Liver (tissue), 9 donors: Measurements from ENCODE around the gene SRSF12. TPM values are rescaled to one million over a fixed set of nuclear protein-coding genes. Genes with fewer than 3 reads are reported as not detected.

Source experiments
- DNase-seq: peaks from one replicate; pipeline ENCODE4 v3.0.0-alpha.2; 2017; ENCODE audit warnings: low spot score
- H3K27ac ChIP-seq, 2 donors: one replicate each; pipeline ENCODE4 v1.7.0; 2013; ENCODE audit warnings: inconsistent platforms in 2 of 2, low read length in 2 of 2, control low read depth in 1 of 2, low read depth in 1 of 2, mild to moderate bottlenecking in 1 of 2
- H3K27me3 ChIP-seq, 4 donors: one replicate each; pipeline versions ENCODE4 v1.6.1 to v1.7.0; 2013; ENCODE audit warnings: low read length in 3 of 4, inconsistent platforms in 1 of 4, mild to moderate bottlenecking in 1 of 4, moderate library complexity in 1 of 4; ENCODE audit not compliant: control insufficient read depth in 4 of 4, insufficient read depth in 4 of 4
- H3K36me3 ChIP-seq, 4 donors: one replicate each; pipeline versions ENCODE4 v1.6.1 to v1.7.0; 2013; ENCODE audit warnings: low read length in 3 of 4, mild to moderate bottlenecking in 3 of 4, low read depth in 1 of 4, moderate library complexity in 1 of 4; ENCODE audit not compliant: control insufficient read depth in 4 of 4, insufficient read depth in 3 of 4
- H3K4me1 ChIP-seq, 4 donors: one replicate each; pipeline versions ENCODE4 v1.6.1 to v1.7.0; 2013; ENCODE audit warnings: low read length in 3 of 4, mild to moderate bottlenecking in 3 of 4, moderate library complexity in 1 of 4; ENCODE audit not compliant: control insufficient read depth in 4 of 4, insufficient read depth in 4 of 4
- H3K4me3 ChIP-seq, 3 donors: one replicate each; pipeline versions ENCODE4 v1.6.1 to v1.7.0; 2013; ENCODE audit warnings: low read length in 3 of 3, control low read depth in 1 of 3, low read depth in 1 of 3, mild to moderate bottlenecking in 1 of 3
- H3K9ac ChIP-seq, 2 donors: one replicate each; pipeline ENCODE4 v1.7.0; 2013; ENCODE audit warnings: low read length in 2 of 2, mild to moderate bottlenecking in 2 of 2, moderate library complexity in 2 of 2, control low read depth in 1 of 2, low read depth in 1 of 2
- H3K9me3 ChIP-seq, 4 donors: one replicate each; pipeline versions ENCODE4 v1.6.1 to v1.7.0; 2013; ENCODE audit warnings: low read length in 3 of 4; ENCODE audit not compliant: control insufficient read depth in 4 of 4
- EGR1 ChIP-seq, 2 donors: IDR thresholded peaks; 2 replicates each; pipeline ENCODE4 v1.6.1; 2016 to 2018; ENCODE audit warnings: antibody characterized with exemption in 2 of 2, low read depth in 2 of 2
- FOXA1 ChIP-seq: IDR thresholded peaks from 2 replicates; pipeline ENCODE4 v1.6.1; 2016; ENCODE audit warnings: antibody characterized with exemption
- FOXA2 ChIP-seq: IDR thresholded peaks from 2 replicates; pipeline ENCODE4 v1.6.1; 2016; ENCODE audit warnings: antibody characterized with exemption
- GABPA ChIP-seq, 2 donors: IDR thresholded peaks in 1 of 2; conservative IDR thresholded peaks in 1 of 2; 2 replicates each; pipeline ENCODE4 v1.6.1; 2016; ENCODE audit warnings: antibody characterized with exemption in 2 of 2, mild to moderate bottlenecking in 1 of 2, moderate library complexity in 1 of 2
- HNF4A ChIP-seq, 2 donors: conservative IDR thresholded peaks; 2 replicates each; pipeline ENCODE4 v1.6.1; 2016; ENCODE audit warnings: antibody characterized with exemption in 2 of 2, mild to moderate bottlenecking in 2 of 2
- HNF4G ChIP-seq: IDR thresholded peaks from 2 replicates; pipeline ENCODE4 v1.6.1; 2016; ENCODE audit warnings: antibody characterized with exemption
- JUND ChIP-seq, 2 donors: IDR thresholded peaks; 2 replicates each; pipeline ENCODE4 v1.6.1; 2016; ENCODE audit warnings: antibody characterized with exemption in 2 of 2
- MAX ChIP-seq: IDR thresholded peaks from 2 replicates; pipeline ENCODE4 v1.6.1; 2016; ENCODE audit warnings: antibody characterized with exemption
- NR2F2 ChIP-seq: IDR thresholded peaks from 2 replicates; pipeline ENCODE4 v1.6.1; 2016; ENCODE audit warnings: antibody characterized with exemption
- RAD21 ChIP-seq, 2 donors: IDR thresholded peaks; 2 replicates each; pipeline ENCODE4 v1.6.1; 2016; ENCODE audit warnings: antibody characterized with exemption in 2 of 2, mild to moderate bottlenecking in 2 of 2
- RXRA ChIP-seq, 2 donors: IDR thresholded peaks; 2 replicates each; pipeline ENCODE4 v1.6.1; 2017 to 2018; ENCODE audit warnings: antibody characterized with exemption in 2 of 2, mild to moderate bottlenecking in 1 of 2
- SP1 ChIP-seq: IDR thresholded peaks from 2 replicates; pipeline ENCODE4 v1.6.1; 2018; ENCODE audit warnings: antibody characterized with exemption, mild to moderate bottlenecking
- TAF1 ChIP-seq: conservative IDR thresholded peaks from 2 replicates; pipeline ENCODE4 v1.6.1; 2016; ENCODE audit warnings: antibody characterized with exemption, mild to moderate bottlenecking
- YY1 ChIP-seq: IDR thresholded peaks from 2 replicates; pipeline ENCODE4 v1.6.1; 2016; ENCODE audit warnings: antibody characterized with exemption, mild to moderate bottlenecking
- ZBTB33 ChIP-seq: IDR thresholded peaks from 2 replicates; pipeline ENCODE4 v1.6.1; 2016; ENCODE audit warnings: antibody characterized with exemption
- WGBS: extraction: QIAGEN DNeasy Blood & Tissue Kit; methylation state at CpG from one replicate; pipeline ENCODE4 v1.1.7; 2013; 5-methylcytosine and 5-hydroxymethylcytosine counted together
- polyA plus RNA-seq, 2 donors: library from polyadenylated mRNA; stranded (reverse) in 1 of 2; unstranded in 1 of 2; fragments of 200-250 nt in 1 of 2; fragments of >200 nt in 1 of 2; fragmentation: Nextera tagmentation in 1 of 2; extraction: Ambion mirVana in 1 of 2; gene quantifications; one replicate each; pipeline versions ENCODE4 v1.2.1 to v1.2.3, GENCODE V29; 2013 to 2015
- total RNA-seq, 2 donors: library from RNA; depleted of rRNA; stranded (reverse); fragments of >200 nt; gene quantifications; one replicate each; pipeline ENCODE4 v1.2.3, GENCODE V29; 2014
- TF ChIP-seq, protein P1 (sequence below): IDR thresholded peaks from 2 replicates; pipeline ENCODE4 v1.6.1; 2016; ENCODE audit warnings: antibody characterized with exemption
- TF ChIP-seq, protein P2 (sequence below): fragments of 150-350 bp; IDR thresholded peaks from 2 replicates; pipeline ENCODE4 v1.5.1; 2017; ENCODE audit warnings: improper control_type of control experiment, low read depth, low read length; ENCODE audit not compliant: missing input control
- TF ChIP-seq, protein P3 (sequence below): IDR thresholded peaks from 2 replicates; pipeline ENCODE4 v1.6.1; 2016; ENCODE audit warnings: antibody characterized with exemption, mild to moderate bottlenecking
- donor health status: healthy.
- donor health status: healthy.
- donor health status: healthy.
- donor health status: healthy.
- donor health status: healthy.

Gene SRSF12
- total and polyA plus RNA-seq, 4 donors = 0.17 to 1.0 (median 0.39) TPM

- no peak for DNase-seq
- H3K4me3 ChIP-seq = no peak overlapping the region
- H3K9me3 ChIP-seq = no peaks in the 10 kb centered on the region
- no peaks in the 10 kb centered on the region for H3K4me1 ChIP-seq
- H3K27me3 ChIP-seq = no peaks in the 10 kb centered on the region
- H3K36me3 ChIP-seq = no peaks in the 10 kb centered on the region
- H3K9ac ChIP-seq = no peak overlapping the region
- WGBS = 95% methylated on average over 3 of the region's 3 CpGs
- no peak overlapping the region for H3K27ac ChIP-seq
- TF ChIP-seq RXRA (IDR thresholded peaks at IDR 0.05) (no peak), SP1 (no peak), HNF4A (conservative IDR thresholded peaks at IDR 0.05) (no peak), FOXA1 (no peak), RAD21 (IDR thresholded peaks at IDR 0.05) (no peak), GABPA (IDR thresholded peaks at IDR 0.05 in 1 of 2, conservative IDR thresholded peaks at IDR 0.05 in 1 of 2) (no peak), HNF4G (no peak), EGR1 (IDR thresholded peaks at IDR 0.05; ENCODE audit: low read depth in 2 of 2) (no peak), MAX (no peak), JUND (IDR thresholded peaks at IDR 0.05) (no peak)
- TF ChIP-seq, protein P1, sequence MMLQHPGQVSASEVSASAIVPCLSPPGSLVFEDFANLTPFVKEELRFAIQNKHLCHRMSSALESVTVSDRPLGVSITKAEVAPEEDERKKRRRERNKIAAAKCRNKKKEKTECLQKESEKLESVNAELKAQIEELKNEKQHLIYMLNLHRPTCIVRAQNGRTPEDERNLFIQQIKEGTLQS = no peak
Observed at GRCh38 chr6:89110284-89110683, 7.6 kb downstream of the SRSF12 start.

DNA sequence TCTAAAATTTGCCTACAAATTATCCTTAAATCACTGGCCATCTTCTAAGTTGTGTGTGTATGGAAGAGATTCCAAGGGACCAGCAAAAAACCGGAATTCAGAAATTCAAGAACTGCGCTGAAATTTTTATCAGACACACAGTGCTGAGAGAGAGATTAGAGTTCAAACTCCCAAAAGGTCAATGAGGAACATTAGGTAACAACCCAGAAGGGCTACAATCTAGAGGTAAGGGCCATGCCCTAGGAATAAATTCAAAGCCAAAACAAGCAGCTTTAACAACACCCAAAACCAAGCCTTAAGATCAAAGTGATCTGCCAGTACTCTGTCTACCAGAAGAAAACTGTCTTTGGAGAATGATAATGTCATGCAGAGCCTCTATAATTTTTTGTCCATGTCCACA lies 17.8 kb downstream of the SRSF12 start:
- WGBS = 40% methylated on average over 2 of the region's 2 CpGs
- TF ChIP-seq FOXA1 = no peak
- peak; percentile 33 to 34 for TF ChIP-seq RAD21 (IDR thresholded peaks at IDR 0.05)
- no peak for TF ChIP-seq TAF1
- TF ChIP-seq, protein P1 = no peak
- TF ChIP-seq RXRA (IDR thresholded peaks at IDR 0.05) = peak; percentile 82 to 84
- TF ChIP-seq, protein P2, sequence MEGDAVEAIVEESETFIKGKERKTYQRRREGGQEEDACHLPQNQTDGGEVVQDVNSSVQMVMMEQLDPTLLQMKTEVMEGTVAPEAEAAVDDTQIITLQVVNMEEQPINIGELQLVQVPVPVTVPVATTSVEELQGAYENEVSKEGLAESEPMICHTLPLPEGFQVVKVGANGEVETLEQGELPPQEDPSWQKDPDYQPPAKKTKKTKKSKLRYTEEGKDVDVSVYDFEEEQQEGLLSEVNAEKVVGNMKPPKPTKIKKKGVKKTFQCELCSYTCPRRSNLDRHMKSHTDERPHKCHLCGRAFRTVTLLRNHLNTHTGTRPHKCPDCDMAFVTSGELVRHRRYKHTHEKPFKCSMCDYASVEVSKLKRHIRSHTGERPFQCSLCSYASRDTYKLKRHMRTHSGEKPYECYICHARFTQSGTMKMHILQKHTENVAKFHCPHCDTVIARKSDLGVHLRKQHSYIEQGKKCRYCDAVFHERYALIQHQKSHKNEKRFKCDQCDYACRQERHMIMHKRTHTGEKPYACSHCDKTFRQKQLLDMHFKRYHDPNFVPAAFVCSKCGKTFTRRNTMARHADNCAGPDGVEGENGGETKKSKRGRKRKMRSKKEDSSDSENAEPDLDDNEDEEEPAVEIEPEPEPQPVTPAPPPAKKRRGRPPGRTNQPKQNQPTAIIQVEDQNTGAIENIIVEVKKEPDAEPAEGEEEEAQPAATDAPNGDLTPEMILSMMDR = no peak
- no peak for TF ChIP-seq FOXA2
- no peak for TF ChIP-seq ZBTB33
- TF ChIP-seq JUND (IDR thresholded peaks at IDR 0.05) = no peak
- TF ChIP-seq MAX = peak; percentile 15
- peak; percentile 23 for TF ChIP-seq YY1
- TF ChIP-seq GABPA (IDR thresholded peaks at IDR 0.05 in 1 of 2, conservative IDR thresholded peaks at IDR 0.05 in 1 of 2) = no peak
- TF ChIP-seq HNF4G = no peak
- peak; percentile 50 for TF ChIP-seq NR2F2
- peak; percentile 49 for TF ChIP-seq SP1
- TF ChIP-seq HNF4A (conservative IDR thresholded peaks at IDR 0.05) = peak; percentile 66 to 71
- TF ChIP-seq, protein P3, sequence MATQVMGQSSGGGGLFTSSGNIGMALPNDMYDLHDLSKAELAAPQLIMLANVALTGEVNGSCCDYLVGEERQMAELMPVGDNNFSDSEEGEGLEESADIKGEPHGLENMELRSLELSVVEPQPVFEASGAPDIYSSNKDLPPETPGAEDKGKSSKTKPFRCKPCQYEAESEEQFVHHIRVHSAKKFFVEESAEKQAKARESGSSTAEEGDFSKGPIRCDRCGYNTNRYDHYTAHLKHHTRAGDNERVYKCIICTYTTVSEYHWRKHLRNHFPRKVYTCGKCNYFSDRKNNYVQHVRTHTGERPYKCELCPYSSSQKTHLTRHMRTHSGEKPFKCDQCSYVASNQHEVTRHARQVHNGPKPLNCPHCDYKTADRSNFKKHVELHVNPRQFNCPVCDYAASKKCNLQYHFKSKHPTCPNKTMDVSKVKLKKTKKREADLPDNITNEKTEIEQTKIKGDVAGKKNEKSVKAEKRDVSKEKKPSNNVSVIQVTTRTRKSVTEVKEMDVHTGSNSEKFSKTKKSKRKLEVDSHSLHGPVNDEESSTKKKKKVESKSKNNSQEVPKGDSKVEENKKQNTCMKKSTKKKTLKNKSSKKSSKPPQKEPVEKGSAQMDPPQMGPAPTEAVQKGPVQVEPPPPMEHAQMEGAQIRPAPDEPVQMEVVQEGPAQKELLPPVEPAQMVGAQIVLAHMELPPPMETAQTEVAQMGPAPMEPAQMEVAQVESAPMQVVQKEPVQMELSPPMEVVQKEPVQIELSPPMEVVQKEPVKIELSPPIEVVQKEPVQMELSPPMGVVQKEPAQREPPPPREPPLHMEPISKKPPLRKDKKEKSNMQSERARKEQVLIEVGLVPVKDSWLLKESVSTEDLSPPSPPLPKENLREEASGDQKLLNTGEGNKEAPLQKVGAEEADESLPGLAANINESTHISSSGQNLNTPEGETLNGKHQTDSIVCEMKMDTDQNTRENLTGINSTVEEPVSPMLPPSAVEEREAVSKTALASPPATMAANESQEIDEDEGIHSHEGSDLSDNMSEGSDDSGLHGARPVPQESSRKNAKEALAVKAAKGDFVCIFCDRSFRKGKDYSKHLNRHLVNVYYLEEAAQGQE = no peak
- TF ChIP-seq EGR1 (IDR thresholded peaks at IDR 0.05; ENCODE audit: low read depth in 2 of 2) = no peak
- Histone ChIP-seq H3K36me3 (no peaks in the 10 kb centered on the region), H3K27ac (peak overlapping the region; percentile 27 to 40), H3K4me3 (no peak overlapping the region), H3K9me3 (no peaks in the 10 kb centered on the region), H3K4me1 (peaks cover 0 to 4% (median 3%) of the 10 kb centered on the region in 4 donors), H3K27me3 (no peaks in the 10 kb centered on the region), H3K9ac (peak overlapping the region in 1 of 2 donors; percentile 44)
- DNase-seq = no peak
